ENCODE measurements around the gene LRIG2. TPM values are rescaled to one million over a fixed set of nuclear protein-coding genes. Genes with fewer than 3 reads are reported as not detected.
A peak's percentile ranks its signal among the peaks of the same experiment; 100 is the strongest.

LRIG2 gene
- total and polyA plus RNA-seq, 2 experiments from 2014 or later, result 10.0 to 40.4 TPM

- H3K27ac Mint-ChIP-seq, result peak overlapping the region; percentile 93
- H3K27me3 Mint-ChIP-seq (ENCODE audit: insufficient read depth, low read depth, poor library complexity), result peaks cover 14% of the 10 kb centered on the region
- peaks cover 15% of the 10 kb centered on the region for H3K4me1 ChIP-seq (ENCODE audit: insufficient read depth)
- H3K4me2 ChIP-seq, result peak overlapping the region; percentile 72
- no peak overlapping the region for H2AFZ ChIP-seq
- H3K4me3 Mint-ChIP-seq, result peak overlapping the region; percentile 98
- ATAC-seq (no peak; the same call in 2 of the 3 replicates), DNase-seq (ENCODE audit: low spot score) (peak; percentile 18)
- peaks cover 22% of the 10 kb centered on the region for H3K4me1 Mint-ChIP-seq
- H3F3A ChIP-seq (replicated peaks; ENCODE audit: low read depth), result 0 out of 2 replicates have a peak, but pooled peaks cover 7% of the 10 kb centered on the region
- peak overlapping the region; percentile 71 for H3K4me3 ChIP-seq
- no peaks in the 10 kb centered on the region for H3K27me3 ChIP-seq (ENCODE audit: insufficient read depth)
- H3K9me2 ChIP-seq (ENCODE audit: insufficient read depth), result no peaks in the 10 kb centered on the region
- H3K9me3 Mint-ChIP-seq, result peaks cover 11% of the 10 kb centered on the region
- peaks cover 6% of the 10 kb centered on the region; the same call in 1 of the 2 replicates for H3K36me3 ChIP-seq (ENCODE audit: insufficient read depth)
- no peak for TF ChIP-seq EZH2 (IDR thresholded peaks at IDR 0.05; ENCODE audit: low read depth, unreplicated experiment)
- TF ChIP-seq STAT1 (IDR thresholded peaks at IDR 0.05; ENCODE audit: unreplicated experiment), result no peak
- no peak for TF ChIP-seq POLR2AphosphoS5 (IDR thresholded peaks at IDR 0.05; ENCODE audit: low read depth)
- TF ChIP-seq NANOG (IDR thresholded peaks at IDR 0.05; ENCODE audit: borderline replicate concordance), result no peak
- TF ChIP-seq EZH2phosphoT487 (IDR thresholded peaks at IDR 0.05; ENCODE audit: unreplicated experiment), result no peak
- TF ChIP-seq CTCF (conservative IDR thresholded peaks at IDR 0.05; ENCODE audit: low read depth in 2 of 2), result no peak
- no peak for TF ChIP-seq ZNF331 (CRISPR knock-in tag; IDR thresholded peaks at IDR 0.05; ENCODE audit: low read depth)
- TF ChIP-seq ZNF114 (CRISPR knock-in tag; IDR thresholded peaks at IDR 0.05), result no peak
- peaks cover 39% of the 10 kb centered on the region for H3K79me2 ChIP-seq (replicated peaks; ENCODE audit: insufficient read depth)
- peak overlapping the region; percentile 90 for H3K27ac ChIP-seq (ENCODE audit: low read depth)
- peaks cover 22% of the 10 kb centered on the region for H4K20me1 ChIP-seq (replicated peaks; ENCODE audit: insufficient read depth)
- H3K36me3 Mint-ChIP-seq (ENCODE audit: low read depth), result peaks cover 30% of the 10 kb centered on the region
These were observed 749 bp upstream of the LRIG2 start for GRCh38 chr1:113072141-113072756.

GRCh38 chr1:113073479-113073950, 517 bp downstream of the LRIG2 start:
- DNase-seq (ENCODE audit: low spot score), result peak; percentile 87
- H3K4me2 ChIP-seq, result peak overlapping the region; percentile 83
- H2AFZ ChIP-seq, result no peak overlapping the region
- H3K4me3 ChIP-seq, result peak overlapping the region; percentile 71
- 0 out of 2 replicates have a peak, but pooled peaks cover 7% of the 10 kb centered on the region for H3F3A ChIP-seq (replicated peaks; ENCODE audit: low read depth)
- Mint-ChIP-seq H3K4me1 (peaks cover 22% of the 10 kb centered on the region), H3K36me3 (ENCODE audit: low read depth) (peaks cover 35% of the 10 kb centered on the region), H3K9me3 (peaks cover 1% of the 10 kb centered on the region), H3K4me3 (peak overlapping the region; percentile 98), H3K27me3 (ENCODE audit: insufficient read depth, low read depth, poor library complexity) (peaks cover 17% of the 10 kb centered on the region), H3K27ac (peak overlapping the region; percentile 98)
- H4K20me1 ChIP-seq (replicated peaks; ENCODE audit: insufficient read depth), result peaks cover 28% of the 10 kb centered on the region
- peak; percentile 67 for ATAC-seq
- peaks cover 14% of the 10 kb centered on the region; the same call in 1 of the 2 replicates for H3K36me3 ChIP-seq (ENCODE audit: insufficient read depth)
- TF ChIP-seq CTCF (conservative IDR thresholded peaks at IDR 0.05; ENCODE audit: low read depth in 2 of 2) (peak; percentile 56 to 59), ETS1 (IDR thresholded peaks at IDR 0.05) (no peak)
- peak overlapping the region; percentile 91 for H3K27ac ChIP-seq (ENCODE audit: low read depth)
- peaks cover 15% of the 10 kb centered on the region for H3K4me1 ChIP-seq (ENCODE audit: insufficient read depth)
- H3K79me2 ChIP-seq (replicated peaks; ENCODE audit: insufficient read depth), result peaks cover 52% of the 10 kb centered on the region
- H3K9me2 ChIP-seq (ENCODE audit: insufficient read depth), result no peaks in the 10 kb centered on the region
- H3K27me3 ChIP-seq (ENCODE audit: insufficient read depth), result no peaks in the 10 kb centered on the region
